Esophagus muscularis mucosa (tissue), 3 donors: Measurements from ENCODE around the gene FAM131C.

ENCODE experiments used
- CTCF ChIP-seq, 3 experiments: fragments of 200-600 bp in 2 of 3; fragments of 450-650 bp in 1 of 3; sonication (generic) in 2 of 3; IDR thresholded peaks; one replicate each; pipeline ENCODE4 v1.5.1; 2017 to 2019; ENCODE audit warnings: antibody characterized with exemption in 3 of 3, mild to moderate bottlenecking in 2 of 3, moderate library complexity in 1 of 3
- POLR2A ChIP-seq: fragments of 450-650 bp; IDR thresholded peaks from one replicate; pipeline ENCODE4 v1.6.1; 2017; ENCODE audit warnings: antibody characterized with exemption, moderate library complexity, mild to moderate bottlenecking, low read depth

DNA sequence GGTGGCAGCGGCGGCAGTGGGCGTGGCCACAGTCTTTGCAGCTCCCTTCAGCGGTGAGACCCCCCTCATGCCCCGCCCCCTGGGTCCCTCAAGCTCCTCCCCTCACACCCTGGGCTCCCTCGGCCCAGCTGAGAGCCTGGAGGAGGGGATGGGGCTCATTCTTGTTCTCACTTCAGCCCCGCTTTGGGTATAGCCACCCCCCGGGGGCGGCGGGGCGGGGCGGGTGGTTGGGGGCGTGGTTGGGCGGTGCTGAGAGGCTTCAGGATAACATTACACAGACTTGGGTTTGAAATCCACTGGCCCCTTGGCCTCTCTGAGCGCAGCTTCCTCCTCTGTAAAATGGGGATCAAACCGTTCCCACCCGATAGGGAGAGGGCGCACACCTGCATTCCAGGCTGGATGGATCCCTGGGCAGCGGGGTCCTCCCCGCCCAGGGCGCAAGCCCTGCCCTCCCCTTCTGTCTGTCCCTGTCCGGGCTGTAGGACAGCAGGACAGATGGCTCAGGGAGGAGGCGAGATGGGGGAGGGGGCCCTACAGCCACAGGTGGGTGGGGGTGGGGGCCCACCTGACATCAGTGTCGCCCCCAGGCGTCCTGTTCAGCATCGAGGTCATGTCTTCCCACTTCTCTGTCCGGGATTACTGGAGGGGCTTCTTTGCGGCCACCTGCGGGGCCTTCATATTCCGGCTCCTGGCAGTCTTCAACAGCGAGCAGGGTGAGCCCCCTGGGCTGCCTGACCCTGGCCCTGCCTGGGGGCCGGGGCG lies 46.5 kb downstream of the FAM131C start:
- TF ChIP-seq CTCF (IDR thresholded peaks at IDR 0.05) (no peak), POLR2A (no peak)
